Mucosa of rectum (tissue), 2 donors: ENCODE results near the gene NCBP2.

Experiments used
- H3K27ac ChIP-seq, 2 donors: one replicate each; pipeline ENCODE4 v1.7.0; 2013; ENCODE audit warnings: inconsistent platforms in 2 of 2, low read depth in 2 of 2, low read length in 2 of 2
- H3K27me3 ChIP-seq, 2 donors: one replicate each; pipeline ENCODE4 v1.7.0; 2013; ENCODE audit warnings: low read length in 2 of 2; ENCODE audit not compliant: control insufficient read depth in 2 of 2, insufficient read depth in 2 of 2
- H3K36me3 ChIP-seq, 2 donors: one replicate each; pipeline ENCODE4 v1.7.0; 2013; ENCODE audit warnings: low read length in 2 of 2; ENCODE audit not compliant: control insufficient read depth in 2 of 2, insufficient read depth in 2 of 2
- H3K4me1 ChIP-seq, 2 donors: one replicate each; pipeline ENCODE4 v1.7.0; 2013; ENCODE audit warnings: low read length in 2 of 2, mild to moderate bottlenecking in 1 of 2; ENCODE audit not compliant: control insufficient read depth in 2 of 2, insufficient read depth in 2 of 2
- H3K4me3 ChIP-seq, 2 donors: one replicate each; pipeline ENCODE4 v1.7.0; 2013; ENCODE audit warnings: low read length in 2 of 2
- H3K9ac ChIP-seq, 2 donors: one replicate each; pipeline ENCODE4 v1.7.0; 2013; ENCODE audit warnings: low read length in 2 of 2, low read depth in 1 of 2, mild to moderate bottlenecking in 1 of 2
- H3K9me3 ChIP-seq, 2 donors: one replicate each; pipeline ENCODE4 v1.7.0; 2013; ENCODE audit warnings: low read length in 2 of 2; ENCODE audit not compliant: control insufficient read depth in 2 of 2
- donor health status: healthy.
- donor health status: Normal muscosa, but diverticular disease.

Gene NCBP2

DNA sequence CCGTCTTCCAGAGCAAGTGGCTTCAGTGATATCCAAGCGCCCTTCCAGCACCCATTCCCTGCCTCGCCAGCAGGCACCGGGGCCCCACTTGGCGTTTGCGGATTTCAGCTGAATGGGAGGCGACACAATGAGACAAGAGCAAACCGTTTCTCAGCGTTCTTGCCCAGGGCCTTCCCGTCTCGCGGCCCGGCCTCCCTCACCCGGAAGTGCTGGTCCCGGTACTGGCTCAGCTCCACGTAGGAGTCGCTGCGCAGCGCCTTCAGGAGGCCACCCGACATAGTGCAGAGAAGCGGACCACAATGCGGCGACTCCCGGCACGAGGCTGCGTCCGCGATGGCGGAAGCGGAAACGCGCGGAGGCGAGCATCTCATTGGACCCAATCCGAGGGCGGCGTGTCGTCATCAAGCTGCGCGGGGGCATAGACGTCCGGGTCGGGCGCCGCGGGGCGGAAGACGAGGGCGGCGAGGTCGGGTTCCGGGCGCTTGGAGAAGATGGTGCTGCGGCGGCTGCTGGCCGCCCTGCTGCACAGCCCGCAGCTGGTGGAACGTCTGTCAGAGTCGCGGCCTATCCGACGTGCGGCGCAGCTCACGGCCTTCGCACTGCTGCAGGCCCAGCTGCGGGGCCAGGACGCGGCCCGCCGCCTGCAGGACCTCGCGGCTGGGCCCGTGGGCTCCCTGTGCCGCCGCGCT lies at the start of gene NCBP2:
TSS of gene NCBP2 (minus strand) at position 303 of the 689 bp plus-strand sequence. CDS start at position 278, 25 bp downstream.
- Histone ChIP-seq H3K4me1 (peaks cover 18 to 28% of the 10 kb centered on the region in 2 donors), H3K4me3 (peak within 1 kb of the TSS; percentile 97 to 98), H3K27me3 (no peaks in the 10 kb centered on the region), H3K36me3 (peaks cover 16 to 26% of the 10 kb centered on the region in 2 donors), H3K9me3 (no peaks in the 10 kb centered on the region), H3K9ac (peak within 1 kb of the TSS; percentile 97), H3K27ac (peak within 1 kb of the TSS; percentile 97 to 98)

GRCh38 chr3:196991581-196992460 lies 49.5 kb upstream of the NCBP2 start:
- no peak overlapping the region for H3K27ac ChIP-seq
- H3K9ac ChIP-seq: no peak overlapping the region
- no peaks in the 10 kb centered on the region for H3K27me3 ChIP-seq
- peaks cover 7 to 16% of the 10 kb centered on the region in 2 donors for H3K4me1 ChIP-seq
- H3K36me3 ChIP-seq: no peaks in the 10 kb centered on the region
- H3K9me3 ChIP-seq: no peaks in the 10 kb centered on the region
- no peak overlapping the region for H3K4me3 ChIP-seq

- Histone ChIP-seq H3K27me3 (no peaks in the 10 kb centered on the region), H3K27ac (no peak overlapping the region), H3K4me1 (peaks cover 7 to 16% of the 10 kb centered on the region in 2 donors), H3K9me3 (no peaks in the 10 kb centered on the region), H3K36me3 (no peaks in the 10 kb centered on the region), H3K4me3 (no peak overlapping the region), H3K9ac (no peak overlapping the region)
These were observed 48.3 kb upstream of the NCBP2 start for GRCh38 chr3:196990601-196991007.

- H3K4me1 ChIP-seq: peaks cover 7 to 18% of the 10 kb centered on the region in 2 donors
- no peak overlapping the region for H3K4me3 ChIP-seq
- no peaks in the 10 kb centered on the region for H3K36me3 ChIP-seq
- no peaks in the 10 kb centered on the region for H3K27me3 ChIP-seq
- H3K9ac ChIP-seq: no peak overlapping the region
- H3K27ac ChIP-seq: no peak overlapping the region
- H3K9me3 ChIP-seq: no peaks in the 10 kb centered on the region
These were observed 47.5 kb upstream of the NCBP2 start for GRCh38 chr3:196989721-196990262.

GRCh38 chr3:196988241-196989029 lies 46.1 kb upstream of the NCBP2 start:
- Histone ChIP-seq H3K4me3 (no peak overlapping the region), H3K36me3 (no peaks in the 10 kb centered on the region), H3K4me1 (peaks cover 7 to 18% of the 10 kb centered on the region in 2 donors), H3K27me3 (no peaks in the 10 kb centered on the region), H3K9ac (no peak overlapping the region), H3K9me3 (no peaks in the 10 kb centered on the region), H3K27ac (peak overlapping the region; percentile 32 to 59)

GRCh38 chr3:196987022-196987421 lies 44.7 kb upstream of the NCBP2 start:
- Histone ChIP-seq H3K4me3 (no peak overlapping the region), H3K27ac (no peak overlapping the region), H3K4me1 (peaks cover 7 to 18% of the 10 kb centered on the region in 2 donors), H3K27me3 (no peaks in the 10 kb centered on the region), H3K36me3 (no peaks in the 10 kb centered on the region), H3K9ac (no peak overlapping the region), H3K9me3 (no peaks in the 10 kb centered on the region)

GRCh38 chr3:196985954-196986885 lies 43.9 kb upstream of the NCBP2 start:
- Histone ChIP-seq H3K36me3 (no peaks in the 10 kb centered on the region), H3K4me1 (peaks cover 7 to 18% of the 10 kb centered on the region in 2 donors), H3K27me3 (no peaks in the 10 kb centered on the region), H3K4me3 (no peak overlapping the region), H3K9me3 (no peaks in the 10 kb centered on the region), H3K9ac (no peak overlapping the region), H3K27ac (no peak overlapping the region)

DNA sequence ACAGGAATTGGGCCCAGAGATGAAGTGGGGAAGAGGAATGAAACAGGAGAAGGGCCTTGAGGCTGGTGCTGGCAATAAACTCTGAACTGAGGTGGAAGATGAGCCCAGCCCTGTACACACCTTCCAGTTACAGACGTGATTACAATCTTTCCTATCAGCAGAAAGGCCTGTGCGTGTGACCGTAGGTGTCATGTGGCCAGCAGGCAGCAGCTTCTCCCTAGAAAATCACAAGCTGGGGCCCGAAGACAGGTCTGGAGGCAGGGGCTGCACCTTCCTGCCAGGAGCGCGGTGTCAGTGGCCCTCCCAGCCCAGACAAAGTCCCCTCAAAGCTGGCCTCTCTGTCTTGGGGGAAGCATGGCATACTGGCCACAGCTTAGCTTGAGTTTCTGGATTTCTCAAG lies 43.0 kb upstream of the NCBP2 start:
- Histone ChIP-seq H3K36me3 (no peaks in the 10 kb centered on the region), H3K27ac (no peak overlapping the region), H3K4me3 (no peak overlapping the region)

GRCh38 chr3:196983186-196983585 lies 40.9 kb upstream of the NCBP2 start:
- Histone ChIP-seq H3K9me3 (no peaks in the 10 kb centered on the region), H3K4me3 (no peak overlapping the region), H3K9ac (no peak overlapping the region), H3K4me1 (peaks cover 4 to 6% of the 10 kb centered on the region in 2 donors), H3K27ac (no peak overlapping the region), H3K36me3 (no peaks in the 10 kb centered on the region), H3K27me3 (no peaks in the 10 kb centered on the region)

More for the DNA sequence above, 43.0 kb upstream of the NCBP2 start:
- Histone ChIP-seq H3K9ac (no peak overlapping the region), H3K4me1 (peaks cover 7 to 18% of the 10 kb centered on the region in 2 donors), H3K27me3 (no peaks in the 10 kb centered on the region), H3K9me3 (no peaks in the 10 kb centered on the region)
